ENCODE measurements around the gene THNSL1.

Gene THNSL1

GRCh38 chr10:25014579-25014978, 1.8 kb upstream of the THNSL1 start:
- H3K36me3 ChIP-seq (ENCODE audit: control insufficient read depth, insufficient read depth, low read length), result no peaks in the 10 kb centered on the region
- TF ChIP-seq CTCF (IDR thresholded peaks at IDR 0.05; ENCODE audit: insufficient read depth, low read length, poor library complexity, severe bottlenecking), result no peak
- DNase-seq (ENCODE audit: extremely low read depth, insufficient read length), result no peak
- no peaks in the 10 kb centered on the region for H3K27me3 ChIP-seq (replicated peaks; ENCODE audit: control insufficient read depth, insufficient read depth, low read length)
- H3K4me3 ChIP-seq (replicated peaks; ENCODE audit: low read depth, low read length), result no peak overlapping the region

GRCh38 chr10:25015828-25016375, 510 bp upstream of the THNSL1 start, which contains the start of gene ENKUR:
Gene ENKUR, minus strand, starts transcription at chr10:25016158. Its CDS starts 222 bp downstream, at chr10:25015936.
- no peak for DNase-seq (ENCODE audit: extremely low read depth, insufficient read length)
- TF ChIP-seq CTCF (IDR thresholded peaks at IDR 0.05; ENCODE audit: insufficient read depth, low read length, poor library complexity, severe bottlenecking), result no peak
- Histone ChIP-seq H3K27me3 (replicated peaks; ENCODE audit: control insufficient read depth, insufficient read depth, low read length) (no peaks in the 10 kb centered on the region), H3K4me3 (replicated peaks; ENCODE audit: low read depth, low read length) (peak within 1 kb of the TSS; percentile 89), H3K36me3 (ENCODE audit: control insufficient read depth, insufficient read depth, low read length) (no peaks in the 10 kb centered on the region)

GRCh38 chr10:25017154-25017590, 760 bp downstream of the THNSL1 start:
- no peak for TF ChIP-seq CTCF (IDR thresholded peaks at IDR 0.05; ENCODE audit: insufficient read depth, low read length, poor library complexity, severe bottlenecking)
- Histone ChIP-seq H3K4me3 (replicated peaks; ENCODE audit: low read depth, low read length) (peak overlapping the region; percentile 89), H3K27me3 (replicated peaks; ENCODE audit: control insufficient read depth, insufficient read depth, low read length) (no peaks in the 10 kb centered on the region), H3K36me3 (ENCODE audit: control insufficient read depth, insufficient read depth, low read length) (no peaks in the 10 kb centered on the region)
- no peak for DNase-seq (ENCODE audit: extremely low read depth, insufficient read length)

- no peak for TF ChIP-seq CTCF (IDR thresholded peaks at IDR 0.05; ENCODE audit: insufficient read depth, low read length, poor library complexity, severe bottlenecking)
- no peak for DNase-seq (ENCODE audit: extremely low read depth, insufficient read length)
- Histone ChIP-seq H3K27me3 (replicated peaks; ENCODE audit: control insufficient read depth, insufficient read depth, low read length) (no peaks in the 10 kb centered on the region), H3K36me3 (ENCODE audit: control insufficient read depth, insufficient read depth, low read length) (no peaks in the 10 kb centered on the region), H3K4me3 (replicated peaks; ENCODE audit: low read depth, low read length) (peak overlapping the region; percentile 89)
Measured at GRCh38 chr10:25017661-25018060, 1.2 kb downstream of the THNSL1 start.

- TF ChIP-seq CTCF (IDR thresholded peaks at IDR 0.05; ENCODE audit: insufficient read depth, low read length, poor library complexity, severe bottlenecking), result no peak
Measured at GRCh38 chr10:25018703-25019102, 2.3 kb downstream of the THNSL1 start.

GRCh38 chr10:25023278-25023677, 6.9 kb downstream of the THNSL1 start:
- Histone ChIP-seq H3K4me3 (replicated peaks; ENCODE audit: low read depth, low read length) (no peak overlapping the region), H3K27me3 (replicated peaks; ENCODE audit: control insufficient read depth, insufficient read depth, low read length) (no peaks in the 10 kb centered on the region), H3K36me3 (ENCODE audit: control insufficient read depth, insufficient read depth, low read length) (no peaks in the 10 kb centered on the region)
- no peak for TF ChIP-seq CTCF (IDR thresholded peaks at IDR 0.05; ENCODE audit: insufficient read depth, low read length, poor library complexity, severe bottlenecking)
- no peak for DNase-seq (ENCODE audit: extremely low read depth, insufficient read length)

More at GRCh38 chr10:25018703-25019102, 2.3 kb downstream of the THNSL1 start:
- no peak for DNase-seq (ENCODE audit: extremely low read depth, insufficient read length)
- no peaks in the 10 kb centered on the region for H3K36me3 ChIP-seq (ENCODE audit: control insufficient read depth, insufficient read depth, low read length)
- H3K27me3 ChIP-seq (replicated peaks; ENCODE audit: control insufficient read depth, insufficient read depth, low read length), result no peaks in the 10 kb centered on the region
- H3K4me3 ChIP-seq (replicated peaks; ENCODE audit: low read depth, low read length), result no peak overlapping the region
